HG03558 (cell line): ENCODE data around the gene LRRC3.
"Not testable (repeated sequence)": the region's sequence is repeated elsewhere in the genome, so short reads cannot be mapped to it uniquely, and the experiment has no call there.

ENCODE experiments used
- ATAC-seq: cut with Tn5 transposase; IDR thresholded peaks from one replicate; pipeline ENCODE4 v1.9.1; 2021; ENCODE audit warnings: moderate number of reproducible peaks; ENCODE audit not compliant: unreplicated experiment; ENCODE audit errors: extremely low read depth

Gene LRRC3

GRCh38 chr21:44492567-44493385 is 37.5 kb downstream of the LRRC3 start:
- ATAC-seq = no peak

GRCh38 chr21:44494418-44494817 is 39.1 kb downstream of the LRRC3 start:
- ATAC-seq = no peak

- no peak for ATAC-seq
Measured at GRCh38 chr21:44494956-44495355, 39.6 kb downstream of the LRRC3 start.

GRCh38 chr21:44495611-44496563 is 40.6 kb downstream of the LRRC3 start:
- no peak for ATAC-seq

GRCh38 chr21:44496564-44497550 is 41.5 kb downstream of the LRRC3 start:
- ATAC-seq = no peak

GRCh38 chr21:44497703-44498126 is 42.4 kb downstream of the LRRC3 start:
- ATAC-seq = no peak

- no peak for ATAC-seq
Measured at GRCh38 chr21:44498280-44499210, 43.2 kb downstream of the LRRC3 start.

- no peak for ATAC-seq
Measured at GRCh38 chr21:44499211-44499560, 43.9 kb downstream of the LRRC3 start.

- no peak for ATAC-seq
Measured at GRCh38 chr21:44499631-44500030, 44.3 kb downstream of the LRRC3 start.

GRCh38 chr21:44500111-44500510 is 44.8 kb downstream of the LRRC3 start:
- ATAC-seq = no peak

- ATAC-seq = no peak
Measured at GRCh38 chr21:44502171-44502958, 47.1 kb downstream of the LRRC3 start.

GRCh38 chr21:44503006-44503889 is 47.9 kb downstream of the LRRC3 start:
- ATAC-seq = not testable (repeated sequence)

GRCh38 chr21:44503901-44504399 is 48.6 kb downstream of the LRRC3 start:
- ATAC-seq = no peak

- ATAC-seq = no peak
Measured at GRCh38 chr21:44505673-44506278, 50.5 kb downstream of the LRRC3 start.

GRCh38 chr21:44506279-44507255 is 51.3 kb downstream of the LRRC3 start:
- ATAC-seq = no peak
